Stimulated activated CD4-positive, alpha-beta T cell treated with anti-CD3 and anti-CD28 coated beads, Interleukin-1b, Interleukin-23, amount 100 ng/mL, for 1 hour (primary cell): Measurements from ENCODE around the gene PARP15.
"Not testable (repeated sequence)": the region's sequence is repeated elsewhere in the genome, so short reads cannot be mapped to it uniquely, and the experiment has no call there.

ENCODE experiments used
- DNase-seq, 2 donors: peaks; one replicate each; pipeline ENCODE4 v3.0.0-alpha.2; 2020; ENCODE audit warnings: low read depth in 2 of 2

The PARP15 gene

GRCh38 chr3:122665881-122666280 is 88.4 kb downstream of the PARP15 start:
- no peak for DNase-seq

DNA sequence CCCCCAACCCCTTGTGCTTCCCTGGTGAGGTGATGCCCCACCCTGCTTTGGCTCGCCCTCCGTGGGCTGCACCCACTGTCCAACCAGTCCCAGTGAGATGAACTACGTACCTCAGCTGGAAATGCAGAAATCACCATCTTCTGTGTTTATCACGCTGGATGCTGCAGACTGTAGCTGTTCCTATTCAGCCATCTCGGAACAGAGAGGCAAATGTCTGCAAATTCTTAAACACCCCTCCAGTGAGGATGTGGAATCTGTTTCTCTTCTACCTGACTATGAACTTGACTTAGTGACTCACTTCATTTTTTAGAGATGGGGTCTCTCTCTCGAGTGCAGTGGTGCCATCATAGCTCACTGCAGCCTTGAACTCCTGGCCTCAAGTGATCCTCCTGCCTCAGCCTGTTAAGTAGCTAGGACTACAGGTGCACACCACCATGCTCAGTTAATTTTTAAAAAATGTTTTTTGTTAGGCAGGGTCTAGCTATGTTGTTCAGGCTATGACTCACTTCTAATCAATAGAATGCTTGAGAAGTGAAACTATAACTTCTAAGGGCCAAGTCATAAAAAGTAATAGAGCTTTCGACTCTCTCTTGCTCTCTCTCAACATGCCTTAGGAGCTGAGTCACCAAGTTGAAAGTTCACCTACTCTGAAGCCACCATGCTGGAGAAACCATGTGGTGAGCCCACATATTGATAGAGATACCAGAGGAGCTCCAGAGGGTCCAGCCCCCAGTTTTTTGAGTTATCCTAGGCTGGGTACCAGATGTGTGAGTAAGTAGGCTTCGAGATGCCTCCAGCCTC is 91.7 kb downstream of the PARP15 start:
- DNase-seq: no peak

- DNase-seq: no peak
Measured at GRCh38 chr3:122671553-122671952, 94.1 kb downstream of the PARP15 start.

- no peak for DNase-seq
Measured at GRCh38 chr3:122674339-122674738, 96.9 kb downstream of the PARP15 start.

DNA sequence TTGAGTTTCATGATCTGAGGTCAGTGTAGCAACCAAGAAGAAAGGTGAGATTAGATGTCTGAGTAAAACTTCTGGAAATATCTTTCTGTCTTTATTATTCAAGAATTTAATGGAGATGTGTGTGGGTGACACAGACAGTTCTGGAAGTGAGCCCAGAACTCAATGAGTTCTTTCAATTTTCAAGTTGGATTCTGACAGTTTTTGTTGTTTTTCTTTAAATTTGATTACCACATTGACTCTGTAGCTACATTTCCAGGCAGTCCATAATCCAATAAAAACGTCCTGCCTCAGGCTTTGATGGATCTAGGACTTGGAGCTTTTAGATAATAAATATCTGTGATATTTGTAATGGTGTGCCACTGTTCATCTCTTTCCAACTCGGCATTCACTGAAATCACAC is 99.3 kb downstream of the PARP15 start:
- no peak for DNase-seq

- DNase-seq: no peak
Measured at GRCh38 chr3:122677216-122677615, 99.8 kb downstream of the PARP15 start.

- no peak for DNase-seq
Measured at GRCh38 chr3:122678506-122678905, 101.1 kb downstream of the PARP15 start.

- peak; percentile 60 to 65 for DNase-seq
Measured at GRCh38 chr3:122679085-122679881, 101.8 kb downstream of the PARP15 start.

DNA sequence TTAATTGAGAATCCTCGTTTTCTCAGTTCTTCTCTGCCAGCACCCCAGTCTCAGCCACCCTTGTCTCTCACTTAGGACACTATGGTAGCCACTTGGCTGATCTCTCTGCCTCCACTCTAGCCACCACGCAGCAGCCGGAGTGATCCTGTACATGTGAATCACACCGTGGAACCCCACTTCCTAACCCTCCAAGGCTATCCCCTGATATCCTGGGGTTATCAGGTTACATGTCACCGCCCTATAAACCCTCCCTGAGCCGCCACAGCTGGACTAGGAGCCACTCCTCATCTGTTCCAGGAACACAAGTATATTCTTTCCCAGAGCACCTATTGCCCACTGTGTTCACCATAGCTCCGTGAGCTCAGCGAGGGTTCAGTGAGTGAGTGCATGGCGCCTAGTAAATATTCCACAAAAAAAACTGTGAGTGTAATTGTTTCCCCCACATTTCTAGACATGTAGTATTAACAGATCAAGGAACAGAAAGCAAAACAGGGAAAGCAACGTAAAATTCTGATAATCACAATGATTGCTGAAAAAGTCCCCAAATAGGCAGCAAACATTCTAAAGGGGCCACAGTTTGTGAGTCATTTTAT is 102.5 kb downstream of the PARP15 start:
- no peak for DNase-seq

DNA sequence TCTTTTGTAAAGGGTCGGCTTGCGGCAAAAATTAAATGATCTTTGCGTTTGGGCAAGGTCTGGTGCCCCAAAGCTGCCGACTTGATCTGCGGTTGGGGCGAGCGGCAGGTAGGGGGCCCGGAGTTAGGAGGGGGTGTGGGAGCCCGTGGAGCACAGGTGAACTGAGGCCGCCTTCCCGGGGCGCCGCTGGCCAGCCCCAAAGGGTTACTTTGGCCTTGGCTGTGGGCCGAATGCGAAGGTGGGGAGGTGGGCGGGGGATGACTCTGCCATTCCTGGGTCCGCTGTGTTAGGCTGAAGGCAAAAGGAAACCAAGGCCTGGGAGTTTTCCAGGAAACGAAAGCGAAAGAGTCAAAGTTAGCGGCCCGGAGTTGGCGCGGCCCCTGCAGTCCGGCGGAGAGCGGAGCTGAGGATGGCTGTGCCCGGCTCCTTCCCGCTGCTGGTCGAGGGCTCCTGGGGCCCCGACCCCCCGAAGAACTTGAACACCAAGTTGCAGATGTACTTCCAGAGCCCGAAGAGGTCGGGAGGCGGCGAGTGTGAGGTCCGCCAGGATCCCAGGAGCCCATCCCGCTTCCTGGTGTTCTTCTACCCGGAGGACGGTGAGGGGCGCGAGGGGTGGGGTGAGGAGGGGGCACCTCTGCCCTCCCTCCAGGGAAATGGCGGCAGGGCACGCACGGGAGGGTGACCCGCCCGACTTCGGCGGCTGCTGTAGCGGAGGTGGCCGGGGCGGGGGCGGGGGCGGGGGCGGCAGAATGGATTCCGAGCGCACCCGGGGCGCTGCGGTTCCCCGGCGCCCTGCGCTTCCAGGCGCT is 103.2 kb downstream of the PARP15 start, which contains the start of gene PARP14:
PARP14 (plus strand) TSS at position 365 of the 809 bp plus-strand sequence; CDS start at position 410, 45 bp downstream.
- peak; percentile 10 to 43 for DNase-seq

DNA sequence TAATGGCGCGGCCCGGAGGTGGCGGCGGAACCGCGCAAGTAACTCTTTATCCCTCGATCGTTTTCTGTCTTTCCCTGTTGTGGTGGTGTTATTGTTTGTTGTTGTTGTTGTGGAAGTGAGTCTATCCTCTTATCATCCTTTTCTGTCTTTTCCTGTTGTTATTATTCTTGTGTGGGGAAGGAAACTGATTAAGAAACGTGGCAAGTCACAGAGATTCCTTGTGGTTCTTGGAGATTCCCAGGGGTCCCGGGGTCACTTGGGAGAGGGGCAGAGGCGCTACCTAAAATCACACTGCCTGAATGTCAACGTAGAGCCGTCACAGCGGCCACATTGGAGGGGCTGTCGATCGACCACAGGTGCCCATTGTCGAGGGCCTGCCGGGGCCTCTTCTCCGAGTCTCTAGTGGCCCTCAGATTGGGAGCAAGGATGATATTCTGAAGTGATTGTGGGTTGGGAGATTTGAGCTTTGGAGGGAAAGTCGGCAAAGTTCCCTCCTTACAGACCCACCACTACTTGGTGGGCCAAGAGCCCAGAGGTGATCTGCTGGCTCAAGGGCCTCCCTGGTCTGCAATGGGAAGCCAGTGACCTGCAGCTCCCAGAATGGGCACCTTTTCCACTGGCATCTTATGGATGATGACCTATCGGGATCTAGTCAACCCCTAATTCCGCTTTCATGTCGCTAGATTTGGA is 104.0 kb downstream of the PARP15 start:
- DNase-seq: no peak

GRCh38 chr3:122681974-122682409 is 104.5 kb downstream of the PARP15 start:
- no peak for DNase-seq

- DNase-seq: not testable (repeated sequence)
Measured at GRCh38 chr3:122682778-122683411, 105.4 kb downstream of the PARP15 start.

GRCh38 chr3:122687298-122687697 is 109.8 kb downstream of the PARP15 start:
- DNase-seq: no peak
